ENCODE results near the gene SPATA20.

Gene SPATA20

GRCh38 chr17:50520483-50520882, 26.5 kb upstream of the SPATA20 start:
- DNase-seq, result no peak

- no peak for DNase-seq
Observed at GRCh38 chr17:50521514-50521913, 25.5 kb upstream of the SPATA20 start.

GRCh38 chr17:50522766-50523165, 24.2 kb upstream of the SPATA20 start:
- DNase-seq, result no peak

- DNase-seq, result no peak
Observed at GRCh38 chr17:50523208-50523607, 23.8 kb upstream of the SPATA20 start.

- no peak for DNase-seq
Observed at GRCh38 chr17:50524838-50525237, 22.1 kb upstream of the SPATA20 start.

GRCh38 chr17:50527155-50527762, 19.7 kb upstream of the SPATA20 start:
- DNase-seq, result no peak

- DNase-seq, result no peak
Observed at GRCh38 chr17:50527949-50528474, 19.0 kb upstream of the SPATA20 start.

GRCh38 chr17:50529849-50530248, 17.1 kb upstream of the SPATA20 start:
- DNase-seq, result no peak

- DNase-seq, result no peak
Observed at GRCh38 chr17:50531428-50532025, 15.4 kb upstream of the SPATA20 start.

GRCh38 chr17:50532452-50533024, 14.4 kb upstream of the SPATA20 start, which contains the start of gene EPN3:
EPN3 (plus strand) TSS chr17:50532735; CDS start chr17:50536557, 3,822 bp downstream.
- DNase-seq, result no peak

- no peak for DNase-seq
Observed at GRCh38 chr17:50533185-50533584, 13.8 kb upstream of the SPATA20 start.

GRCh38 chr17:50533720-50534148, 13.2 kb upstream of the SPATA20 start:
- DNase-seq, result no peak

GRCh38 chr17:50534222-50534978, 12.6 kb upstream of the SPATA20 start:
- DNase-seq, result no peak

GRCh38 chr17:50534979-50535326, 12.0 kb upstream of the SPATA20 start:
- no peak for DNase-seq

GRCh38 chr17:50535407-50535806, 11.6 kb upstream of the SPATA20 start:
- no peak for DNase-seq

- no peak for DNase-seq
Observed at GRCh38 chr17:50536683-50537646, 10.0 kb upstream of the SPATA20 start.

GRCh38 chr17:50537721-50538548, 9.0 kb upstream of the SPATA20 start:
- DNase-seq, result no peak

- no peak for DNase-seq
Observed at GRCh38 chr17:50538549-50539410, 8.2 kb upstream of the SPATA20 start.

GRCh38 chr17:50539762-50540559, 7.0 kb upstream of the SPATA20 start:
- DNase-seq, result no peak

All from CD4-positive, alpha-beta T cell treated with Interleukin-4 for 1 hour (primary cell).